ENCODE measurements around the gene NAT8L.

The NAT8L gene

GRCh38 chr4:2075987-2076907 lies 17.1 kb downstream of the NAT8L start:
- DNase-seq (ENCODE audit: low spot score): no peak

GRCh38 chr4:2076908-2077536 lies 17.9 kb downstream of the NAT8L start:
- no peak for DNase-seq (ENCODE audit: low spot score)

- DNase-seq (ENCODE audit: low spot score): no peak
Measured at GRCh38 chr4:2077537-2078460, 18.7 kb downstream of the NAT8L start.

DNA sequence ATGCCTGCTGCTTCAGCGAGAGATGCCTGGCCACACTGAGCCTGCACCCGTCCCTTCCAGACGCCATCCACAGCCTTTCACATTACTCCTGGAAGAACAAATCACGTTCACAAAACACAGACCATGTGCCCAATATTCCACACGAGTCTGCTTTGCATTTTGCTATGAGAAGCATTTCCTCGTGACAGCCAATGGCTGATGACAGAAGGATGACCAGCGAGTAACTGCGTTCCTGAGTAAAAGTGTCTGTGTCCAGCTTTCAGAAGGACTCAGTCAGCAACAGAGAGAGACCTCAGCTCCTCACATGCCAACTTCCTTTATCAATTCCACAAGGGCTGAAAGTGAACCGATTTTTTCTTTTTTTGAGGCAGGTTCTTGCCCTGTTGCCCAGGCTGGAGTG lies 19.5 kb downstream of the NAT8L start:
- no peak for DNase-seq (ENCODE audit: low spot score)

GRCh38 chr4:2079006-2079405 lies 19.9 kb downstream of the NAT8L start:
- DNase-seq (ENCODE audit: low spot score): no peak

GRCh38 chr4:2079926-2080325 lies 20.8 kb downstream of the NAT8L start:
- DNase-seq (ENCODE audit: low spot score): no peak

DNA sequence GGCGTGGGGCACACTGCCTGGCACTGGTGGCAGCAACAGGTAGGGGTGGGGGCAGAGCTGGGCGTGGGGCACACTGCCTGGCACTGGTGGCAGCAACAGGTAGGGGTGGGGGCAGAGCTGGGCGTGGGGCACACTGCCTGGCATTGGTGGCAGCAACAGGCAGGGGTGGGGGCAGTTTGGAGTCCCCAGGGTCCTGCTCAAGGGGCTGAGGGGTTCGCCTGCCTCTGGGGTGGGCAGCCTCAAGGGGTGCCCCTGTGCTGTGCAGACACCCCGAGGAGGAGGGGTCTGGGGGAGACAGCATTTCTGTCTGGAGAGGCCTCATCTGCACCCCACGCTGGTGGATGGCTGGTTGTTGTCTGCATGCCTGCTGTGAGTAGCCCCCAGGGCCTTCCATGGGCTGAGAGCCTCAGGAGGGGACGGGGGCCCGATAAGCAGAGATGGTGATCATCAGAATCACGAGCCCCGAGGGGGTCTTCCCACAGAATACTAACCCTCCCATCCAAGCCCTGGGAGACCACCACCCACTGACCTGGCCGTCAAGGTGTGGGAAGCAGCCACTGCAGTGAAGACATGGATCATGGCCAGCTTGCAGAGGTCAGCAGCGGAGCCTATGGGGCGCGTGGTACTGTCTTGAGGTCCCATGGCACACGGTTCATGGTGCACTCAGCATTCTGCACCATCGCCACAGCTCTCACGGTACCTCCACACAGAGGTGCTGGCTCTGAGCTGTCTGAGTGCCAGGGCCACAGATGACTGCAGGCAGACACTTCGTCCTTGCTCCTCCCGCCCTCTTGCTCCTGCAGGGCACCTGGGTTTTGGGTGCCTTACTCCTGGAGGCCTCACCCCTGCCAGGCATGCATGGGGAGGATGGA lies 21.5 kb downstream of the NAT8L start:
- no peak for DNase-seq (ENCODE audit: low spot score)

- DNase-seq (ENCODE audit: low spot score): no peak
Measured at GRCh38 chr4:2081540-2081939, 22.4 kb downstream of the NAT8L start.

DNA sequence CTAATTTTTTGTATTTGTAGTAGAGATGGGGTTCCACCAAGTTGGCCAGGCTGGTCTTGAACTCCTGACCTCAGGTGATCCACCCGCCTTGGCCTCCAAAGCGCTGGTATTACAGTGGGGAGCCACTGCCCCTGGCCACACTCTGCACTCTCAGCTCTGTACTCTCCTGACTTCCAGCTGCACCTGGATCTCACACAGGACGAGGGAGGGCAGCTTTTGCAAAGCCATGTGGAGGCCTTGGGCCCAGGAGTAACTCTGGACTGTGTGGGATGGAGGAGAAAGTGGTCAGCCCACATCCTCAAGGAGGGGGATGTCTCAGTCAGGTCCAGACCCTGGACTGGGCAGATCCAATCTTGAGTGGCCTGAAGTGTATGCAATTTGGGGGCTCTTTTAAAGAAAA lies 23.0 kb downstream of the NAT8L start:
- no peak for DNase-seq (ENCODE audit: low spot score)

DNA sequence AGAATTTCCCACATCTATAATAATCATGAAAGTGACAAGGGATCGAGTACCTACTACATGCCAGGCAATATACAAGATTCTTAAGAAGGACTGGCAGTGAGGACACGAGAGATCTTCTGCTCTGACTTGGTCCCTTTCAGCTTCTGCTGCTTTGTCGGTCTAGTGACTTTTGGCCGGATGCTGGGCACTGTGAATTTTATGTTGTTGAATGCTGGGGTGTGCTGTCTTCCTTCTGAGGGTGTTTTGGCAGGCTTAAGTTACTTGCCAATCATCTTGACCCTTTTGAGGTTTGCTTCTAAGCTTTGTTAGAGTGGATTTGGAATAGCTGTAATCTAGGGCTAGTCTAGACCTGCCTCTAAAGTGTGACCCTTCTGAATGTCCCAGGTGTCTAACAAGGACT lies 23.5 kb downstream of the NAT8L start:
- DNase-seq (ENCODE audit: low spot score): no peak

- DNase-seq (ENCODE audit: low spot score): no peak
Measured at GRCh38 chr4:2083116-2083825, 24.1 kb downstream of the NAT8L start.

DNA sequence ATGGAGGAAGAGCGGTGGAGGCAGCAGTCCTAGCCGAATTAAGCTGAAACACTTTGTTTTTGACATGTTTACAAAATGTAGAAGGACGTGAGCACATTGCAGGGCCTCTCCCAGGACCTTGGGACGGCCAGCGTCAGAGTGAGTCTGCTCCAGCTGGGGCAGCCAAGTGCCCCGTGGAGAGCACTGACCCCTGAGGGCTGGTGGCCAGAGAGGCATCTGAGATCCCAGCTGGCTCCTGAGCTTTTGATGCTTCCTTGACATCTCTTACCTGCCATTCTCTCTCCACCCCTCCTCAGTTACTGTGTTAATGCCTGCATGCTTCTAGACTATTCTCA lies 24.7 kb downstream of the NAT8L start:
- no peak for DNase-seq (ENCODE audit: low spot score)

DNA sequence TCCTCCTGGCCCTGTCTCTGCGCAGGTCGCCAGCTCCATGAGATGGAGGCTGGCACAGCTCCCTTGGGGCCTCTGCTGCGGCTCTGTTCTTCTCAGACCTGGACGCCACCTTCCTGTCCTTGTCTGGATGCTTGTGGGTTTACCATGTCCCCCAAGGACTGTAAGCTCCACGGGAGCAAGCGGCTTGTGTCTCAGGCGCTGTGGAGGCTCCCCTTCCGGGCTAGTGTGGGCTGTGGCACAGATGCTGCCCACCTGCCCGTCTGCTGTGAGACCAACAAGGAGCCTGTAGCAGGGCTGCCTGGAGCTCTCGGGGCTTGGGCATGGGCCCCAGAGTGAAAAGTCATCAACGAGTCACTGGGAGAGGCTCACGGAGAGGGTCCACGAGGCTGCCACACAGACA lies 25.2 kb downstream of the NAT8L start:
- DNase-seq (ENCODE audit: low spot score): no peak

DNA sequence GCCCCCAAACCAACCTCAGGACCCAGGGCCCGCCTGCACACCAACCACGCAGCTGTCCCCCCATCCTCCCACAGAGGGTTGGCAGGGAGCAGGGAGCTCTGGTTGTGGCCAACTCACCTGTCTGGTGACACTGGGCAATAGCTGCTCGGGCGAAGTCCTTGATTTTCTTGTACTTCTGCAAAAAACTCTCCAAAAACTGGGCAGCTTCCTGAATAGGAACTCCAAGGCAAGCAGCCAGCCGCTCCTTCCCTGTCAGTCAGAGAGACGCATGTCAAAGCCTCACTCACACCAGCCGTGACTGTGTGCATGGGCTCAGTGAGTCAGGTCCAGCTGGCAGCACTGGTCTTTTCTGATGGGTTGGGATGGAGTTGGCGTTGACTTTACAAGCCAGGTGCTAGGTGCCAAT lies 26.4 kb downstream of the NAT8L start:
- DNase-seq (ENCODE audit: low spot score): no peak

GRCh38 chr4:2087170-2087569 lies 28.0 kb downstream of the NAT8L start:
- no peak for DNase-seq (ENCODE audit: low spot score)

GRCh38 chr4:2089222-2089621 lies 30.1 kb downstream of the NAT8L start:
- DNase-seq (ENCODE audit: low spot score): no peak

- no peak for DNase-seq (ENCODE audit: low spot score)
Measured at GRCh38 chr4:2090642-2091041, 31.5 kb downstream of the NAT8L start.

DNA sequence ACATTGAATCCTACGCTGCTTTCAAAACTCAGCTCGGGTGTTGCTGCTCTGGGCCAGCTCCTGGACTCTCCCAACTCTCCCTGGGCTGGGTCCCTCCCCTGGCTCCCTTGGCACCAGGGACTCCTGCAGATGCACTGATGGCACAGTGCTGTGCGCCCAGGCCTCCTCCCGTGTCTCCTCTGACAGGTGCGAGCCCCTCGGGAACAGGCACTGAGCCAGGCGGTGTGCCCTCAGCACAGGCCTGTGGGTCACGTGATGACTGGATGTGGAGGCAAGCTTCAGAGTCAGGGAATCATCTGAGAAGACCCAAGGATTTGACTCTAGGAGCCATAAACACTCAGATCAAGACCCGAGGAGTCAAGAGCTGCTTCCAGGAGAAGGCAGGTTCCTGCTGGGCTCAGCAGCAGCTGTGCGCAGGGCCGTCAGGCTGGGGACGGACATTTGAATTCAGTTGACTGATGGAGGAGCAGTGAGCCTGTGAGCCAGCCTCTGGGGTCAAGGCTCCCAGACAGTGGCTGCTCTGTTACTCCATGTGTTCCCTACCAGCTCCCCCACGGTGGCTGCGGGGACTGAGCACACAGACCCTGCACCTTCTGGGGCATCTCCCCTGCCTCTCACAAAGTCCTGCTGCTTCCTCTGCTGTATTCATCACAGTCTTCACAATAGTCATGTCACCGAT lies 33.0 kb downstream of the NAT8L start:
- no peak for DNase-seq (ENCODE audit: low spot score)

DNA sequence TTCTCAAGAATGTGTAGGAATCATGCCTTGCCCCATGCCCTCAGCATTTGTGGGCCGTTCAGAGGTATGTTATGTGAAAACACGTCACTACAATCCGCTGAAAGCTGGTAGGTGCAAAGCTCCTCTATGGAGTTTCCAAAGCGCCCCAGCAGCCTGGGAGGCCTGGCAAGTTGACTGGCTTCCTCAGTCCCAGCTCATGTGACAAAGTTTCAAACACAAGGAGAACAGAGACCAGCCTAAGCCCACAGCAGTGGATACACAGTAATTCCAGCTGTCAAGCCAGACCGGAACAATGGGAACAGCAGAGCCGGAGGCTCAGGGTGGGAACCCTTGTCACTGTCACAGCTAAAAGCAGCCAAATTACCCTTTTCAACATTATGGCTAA lies 33.5 kb downstream of the NAT8L start:
- DNase-seq (ENCODE audit: low spot score): no peak

DNA sequence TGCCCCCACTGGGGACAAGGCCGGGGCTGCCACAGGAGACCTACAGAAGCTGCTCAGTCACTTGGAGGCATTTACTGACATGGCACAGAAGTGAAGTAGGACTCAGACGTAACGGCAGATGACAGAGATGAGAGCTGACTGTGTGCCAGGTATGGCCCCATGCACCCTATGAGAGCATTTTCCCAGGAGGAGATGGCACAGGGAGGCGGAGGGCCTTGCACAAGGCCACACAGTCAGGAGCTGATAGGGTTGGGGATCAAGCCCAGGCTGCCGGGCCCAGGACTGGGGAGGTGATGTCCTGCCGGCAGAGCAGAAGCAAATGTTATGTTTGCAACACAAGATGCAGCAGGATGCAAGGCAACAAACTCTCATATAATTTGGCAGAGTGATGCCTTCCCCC lies 34.1 kb downstream of the NAT8L start:
- DNase-seq (ENCODE audit: low spot score): no peak

DNA sequence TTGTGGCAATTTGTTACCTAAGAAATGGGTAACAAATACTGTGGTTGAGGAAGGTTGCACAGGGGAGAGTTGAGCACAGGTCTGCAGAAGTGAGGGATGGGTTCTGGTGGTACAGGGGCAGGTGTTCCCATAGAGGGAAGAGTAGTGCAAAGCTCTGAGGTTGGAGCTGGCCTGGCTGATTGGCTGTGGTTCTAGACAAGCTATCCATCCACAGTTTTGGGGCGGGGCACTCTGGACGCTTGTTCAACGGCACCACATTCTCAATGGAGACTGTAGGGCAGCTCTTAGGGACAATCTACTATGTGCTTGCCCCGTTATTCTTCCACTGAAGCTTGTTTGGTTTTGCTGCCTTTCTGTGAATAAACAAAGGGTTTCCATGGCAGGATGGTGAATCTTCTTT lies 35.4 kb downstream of the NAT8L start:
- DNase-seq (ENCODE audit: low spot score): no peak

Data from HuH-7.5 (cell line).